ENCODE measurements around the gene PINLYP.

PINLYP gene

GRCh38 chr19:43569657-43570056, 5.9 kb upstream of the PINLYP start:
- no peak for DNase-seq (ENCODE audit: low spot score)
- in situ Hi-C loops (cut with MboI; ENCODE audit: low sequenced_read_pairs, unreplicated experiment) = no loop called here
- TF ChIP-seq CTCF (IDR thresholded peaks at IDR 0.05; ENCODE audit: borderline replicate concordance, control extremely low read depth, extremely low read depth, insufficient read depth, missing control alignments) = no peak

DNA sequence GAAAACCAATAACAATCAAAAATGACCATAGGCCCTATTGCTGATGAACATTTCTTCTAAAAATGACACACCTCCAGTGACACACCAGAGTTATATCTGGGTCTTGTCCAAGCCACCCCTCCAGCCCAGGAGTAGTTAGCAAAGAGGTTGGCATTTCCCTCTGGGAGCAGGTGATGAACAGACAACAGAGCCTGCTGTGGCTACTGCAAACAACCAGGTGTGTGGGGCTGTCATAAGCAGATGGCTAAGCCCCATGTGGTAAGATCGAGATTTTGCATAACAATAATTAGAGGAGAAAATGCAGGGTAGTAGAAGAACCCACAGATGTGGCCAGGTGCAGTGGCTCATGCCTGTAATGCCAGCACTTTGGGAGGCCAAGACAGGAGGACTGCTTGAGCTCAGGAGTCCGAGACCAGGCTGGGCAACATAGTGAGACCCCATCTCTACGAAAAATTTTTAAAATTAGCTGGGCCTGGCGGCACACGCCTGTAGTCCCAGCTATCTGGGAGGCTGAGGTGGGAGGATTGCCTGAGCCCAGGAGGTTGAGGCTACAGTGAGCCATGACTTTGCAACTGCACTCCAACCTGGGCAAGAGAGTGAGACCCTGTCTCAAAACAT, 5.3 kb upstream of the PINLYP start:
- in situ Hi-C loops (cut with MboI; ENCODE audit: low sequenced_read_pairs, unreplicated experiment) = no loop called here
- TF ChIP-seq CTCF (IDR thresholded peaks at IDR 0.05; ENCODE audit: borderline replicate concordance, control extremely low read depth, extremely low read depth, insufficient read depth, missing control alignments) = no peak
- no peak for DNase-seq (ENCODE audit: low spot score)

DNA sequence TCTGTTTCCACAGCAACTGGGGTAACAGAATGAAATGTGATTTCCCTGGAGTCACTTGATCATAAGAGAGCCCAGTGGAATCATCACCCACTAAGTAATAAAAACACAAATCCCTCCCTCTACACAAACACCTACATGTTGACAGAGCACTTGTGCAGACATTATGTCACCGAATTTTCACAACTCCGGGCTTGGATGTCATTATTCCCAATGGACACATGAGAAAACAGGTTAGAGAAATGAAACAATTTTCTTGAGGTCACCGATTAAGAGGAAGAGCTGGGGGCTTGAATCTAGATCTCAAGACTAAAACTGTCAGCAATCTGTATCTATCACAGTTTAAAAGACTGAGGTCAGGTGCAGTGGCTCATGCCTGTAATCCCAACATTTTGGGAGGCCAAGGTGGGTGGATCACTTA, 3.4 kb upstream of the PINLYP start:
- no peak for DNase-seq (ENCODE audit: low spot score)
- no peak for TF ChIP-seq CTCF (IDR thresholded peaks at IDR 0.05; ENCODE audit: borderline replicate concordance, control extremely low read depth, extremely low read depth, insufficient read depth, missing control alignments)
- in situ Hi-C loops (cut with MboI; ENCODE audit: low sequenced_read_pairs, unreplicated experiment) = no loop called here

- no peak for DNase-seq (ENCODE audit: low spot score)
- TF ChIP-seq CTCF (IDR thresholded peaks at IDR 0.05; ENCODE audit: borderline replicate concordance, control extremely low read depth, extremely low read depth, insufficient read depth, missing control alignments) = no peak
- in situ Hi-C loops (cut with MboI; ENCODE audit: low sequenced_read_pairs, unreplicated experiment) = no loop called here
Observed at GRCh38 chr19:43574424-43575155, 1.0 kb upstream of the PINLYP start.

GRCh38 chr19:43575955-43576878, 616 bp downstream of the PINLYP start:
- no peak for TF ChIP-seq CTCF (IDR thresholded peaks at IDR 0.05; ENCODE audit: borderline replicate concordance, control extremely low read depth, extremely low read depth, insufficient read depth, missing control alignments)
- in situ Hi-C loops (cut with MboI; ENCODE audit: low sequenced_read_pairs, unreplicated experiment) = no loop called here
- no peak for DNase-seq (ENCODE audit: low spot score)

DNA sequence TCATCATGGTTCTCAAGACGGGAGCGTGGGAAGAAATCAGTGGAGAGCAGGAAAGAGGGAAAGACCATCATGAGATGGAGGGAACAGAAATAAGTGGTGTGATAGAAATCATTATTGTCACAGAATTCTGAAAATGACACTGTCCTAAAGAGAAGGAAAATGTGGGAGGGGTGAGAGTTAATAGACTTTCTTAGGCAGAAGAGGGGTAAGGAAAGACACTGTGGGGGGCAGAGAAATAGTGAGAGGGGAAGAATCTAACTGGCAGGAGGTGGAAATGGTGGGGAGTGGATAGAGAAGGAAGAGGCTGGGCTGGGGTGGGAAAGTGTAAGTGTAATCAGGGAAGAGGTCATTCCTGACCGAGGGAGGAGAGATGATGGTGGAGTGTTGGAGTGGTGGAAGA, 3.2 kb downstream of the PINLYP start:
- no peak for TF ChIP-seq CTCF (IDR thresholded peaks at IDR 0.05; ENCODE audit: borderline replicate concordance, control extremely low read depth, extremely low read depth, insufficient read depth, missing control alignments)
- in situ Hi-C loops (cut with MboI; ENCODE audit: low sequenced_read_pairs, unreplicated experiment) = no loop called here
- no peak for DNase-seq (ENCODE audit: low spot score)

Data from GM13976 (cell line).